Heart left ventricle (tissue), 16 donors: Measurements from ENCODE around the gene MRPL12. TPM values are rescaled to one million over a fixed set of nuclear protein-coding genes. Genes with fewer than 3 reads are reported as not detected.

Experiments
- ATAC-seq, 4 donors: fragments of 200-7000 bp; cut with Tn5 transposase; one replicate each; pipeline ENCODE4 v1.9.1; 2020 to 2022; ENCODE audit warnings: moderate library complexity in 4 of 4, mild to moderate bottlenecking in 3 of 4, moderate number of reproducible peaks in 1 of 4
- DNase-seq, 5 donors: peaks; one replicate each; pipeline ENCODE4 v3.0.0-alpha.2; 2020
- H3K27ac ChIP-seq, 12 donors: fragments of 200-600 bp; sonication (generic) in 4 of 12; one replicate each; pipeline versions ENCODE4 v1.5.0 to v1.8.0; 2016 to 2022; ENCODE audit warnings: mild to moderate bottlenecking in 2 of 12
- H3K27me3 ChIP-seq, 9 donors: fragments of 200-600 bp; sonication (generic) in 2 of 9; one replicate each; pipeline versions ENCODE4 v1.5.1 to v1.8.0; 2016 to 2022; ENCODE audit warnings: mild to moderate bottlenecking in 3 of 9
- H3K36me3 ChIP-seq, 9 donors: fragments of 200-600 bp; sonication (generic) in 2 of 9; one replicate each; pipeline versions ENCODE4 v1.5.0 to v1.8.0; 2018 to 2022; ENCODE audit warnings: mild to moderate bottlenecking in 2 of 9
- H3K4me1 ChIP-seq, 12 donors: fragments of 200-600 bp; sonication (generic) in 4 of 12; one replicate each; pipeline versions ENCODE4 v1.5.0 to v1.8.0; 2016 to 2022; ENCODE audit warnings: mild to moderate bottlenecking in 3 of 12
- H3K4me3 ChIP-seq, 12 donors: fragments of 200-600 bp; sonication (generic) in 4 of 12; one replicate each; pipeline versions ENCODE4 v1.5.0 to v1.8.0; 2017 to 2022; ENCODE audit warnings: mild to moderate bottlenecking in 9 of 12, moderate library complexity in 4 of 12
- H3K9me3 ChIP-seq, 12 donors: fragments of 200-600 bp; sonication (generic) in 4 of 12; one replicate each; pipeline versions ENCODE4 v1.5.0 to v1.8.0; 2016 to 2022; ENCODE audit warnings: mild to moderate bottlenecking in 1 of 12
- CTCF ChIP-seq, 12 donors: fragments of 200-600 bp; sonication (generic) in 4 of 12; IDR thresholded peaks; one replicate each; pipeline versions ENCODE4 v1.5.0 to v1.8.0; 2018 to 2022; ENCODE audit warnings: antibody characterized with exemption in 12 of 12, mild to moderate bottlenecking in 5 of 12
- POLR2A ChIP-seq, 2 donors: fragments of 450-650 bp; IDR thresholded peaks; one replicate each; pipeline ENCODE4 v1.6.1; 2017; ENCODE audit warnings: antibody characterized with exemption in 2 of 2, mild to moderate bottlenecking in 2 of 2, moderate library complexity in 2 of 2
- WGBS, 4 donors: extraction: QIAGEN DNeasy Blood & Tissue Kit in 2 of 4; methylation state at CpG; one replicate each; pipeline versions ENCODE4 v1.1.5 to v1.1.7; 2013 to 2018; 5-methylcytosine and 5-hydroxymethylcytosine counted together
- intact Hi-C, 10 donors: fragments of 100-400 bp; cut with DNase I; formaldehyde crosslinking; loops; one replicate each; pipeline versions ENCODE4 v1.11.1 to v1.14.2; 2022
- polyA plus RNA-seq, 2 donors: library from polyadenylated mRNA; stranded (reverse); fragments of 200-250 nt; gene quantifications; one replicate each; pipeline ENCODE4 v1.2.3, GENCODE V29; 2013
- total RNA-seq, 9 donors: library from RNA; depleted of rRNA in 2 of 9; stranded (reverse); fragments of >200 nt in 2 of 9; fragmentation: NEBNext Ultra II Directional in 3 of 9; extraction: Animal tissue kit (Norgen Biotek cat#: 25700) in 3 of 9; gene quantifications; one replicate each; pipeline versions ENCODE4 v1.1.0 to v1.2.4, GENCODE V29; 2016 to 2023
- donor health status: ischemic (EF 13 %, LVEDD 7.1; RV severe dilation, severe dysfunction).
- donor health status: healthy with polysubstance abuse.
- donor health status: DM: no; HTN: yes; CAD: no.
- donor health status: DM: no; HTN: no; CAD: no.
- donor health status: ischemic (EF 25% LVEDD 6.9; RV normal size, moderate dysfunction).
- donor health status: ischemic (EF 25% LVEDD 5.7; RV mildly dilated, moderate dysfunction).
- donor health status: healthy.
- donor health status: DM: yes; HTN: yes; CAD: no.
- donor health status: ischemic (EF 35%, LVEDD 5.7; RV mildly dilated, moderate dysfunction).
- donor health status: nonischemic (EF 11% LVEDD 7.7; RV severe dilation, severe dysfunction).
- donor health status: DM: yes; HTN: yes; CAD: no.
- donor health status: PGD.
- donor health status: ischemic (EF 29% LVEDD 5.4; RV normal size, mild dysfunction).
- donor health status: nonischemic (EF 23%, LVEDD 6.1; RV moderate dilation, normal function).

The MRPL12 gene
- total and polyA plus RNA-seq, 11 donors: 98.8 to 525 (median 133) TPM

- Histone ChIP-seq H3K27ac (peak within 1 kb of the TSS; percentile 62 to 95 (median 88)), H3K27me3 (no peaks in the 10 kb centered on the region), H3K4me1 (peaks cover 0 to 29% (median 16%) of the 10 kb centered on the region in 12 donors), H3K9me3 (no peaks in the 10 kb centered on the region), H3K4me3 (peak within 1 kb of the TSS; percentile 77 to 100 (median 94)), H3K36me3 (peaks cover 0 to 42% (median 26%) of the 10 kb centered on the region in 9 donors)
- peak; percentile 97 to 100 (median 99) for ATAC-seq
- intact Hi-C loops: loop anchor here in 3 of 10 donors (2.0 kb wide), 2 partner anchors 16 to 30 kb away; partner anchors contain the start of genes NPLOC4 (in 2 of the 3), TSPAN10 (in 2 of the 3) and ARL16 (in 1 of the 3)
- DNase-seq: peak; percentile 97 to 98 (median 98)
- WGBS, 4 donors: 0 to 1% (median 0%) methylated on average over 62 to 96 of the region's 96 CpGs
- TF ChIP-seq POLR2A (IDR thresholded peaks at IDR 0.05) (peak; percentile 64 to 95), CTCF (IDR thresholded peaks at IDR 0.05) (no peak)
Measured at GRCh38 chr17:81666342-81667191, 36.6 kb upstream of the MRPL12 start, which contains the start of the genes CCDC137 and OXLD1. Gene CCDC137 (plus strand): TSS chr17:81666737. CDS start chr17:81666767, 30 bp downstream. Gene OXLD1 (minus strand): TSS chr17:81666605. CDS start chr17:81666577, 28 bp downstream.

- 88 to 89% (median 88%) methylated on average over 18 of the region's 18 CpGs for WGBS, 4 donors
- H3K9me3 ChIP-seq: no peaks in the 10 kb centered on the region
- H3K27ac ChIP-seq: no peak overlapping the region
- peaks cover 0 to 29% (median 16%) of the 10 kb centered on the region in 12 donors for H3K4me1 ChIP-seq
- no peaks in the 10 kb centered on the region for H3K27me3 ChIP-seq
- intact Hi-C loops: loop anchor here in 3 of 10 donors (2.0 kb wide), 2 partner anchors 15 to 31 kb away; partner anchors contain the start of genes NPLOC4 (in 2 of the 3), TSPAN10 (in 2 of the 3) and ARL16 (in 1 of the 3)
- H3K4me3 ChIP-seq: peak overlapping the region in 6 of 12 donors; percentile 77 to 100 (median 90)
- no peak for DNase-seq
- TF ChIP-seq POLR2A (IDR thresholded peaks at IDR 0.05) (no peak), CTCF (IDR thresholded peaks at IDR 0.05) (no peak)
- H3K36me3 ChIP-seq: peaks cover 0 to 54% (median 37%) of the 10 kb centered on the region in 9 donors
- no peak for ATAC-seq
Measured at GRCh38 chr17:81667754-81668153, 35.4 kb upstream of the MRPL12 start.

- no peaks in the 10 kb centered on the region for H3K27me3 ChIP-seq
- no peak for TF ChIP-seq POLR2A (IDR thresholded peaks at IDR 0.05)
- no peak for TF ChIP-seq CTCF (IDR thresholded peaks at IDR 0.05)
- H3K4me1 ChIP-seq: peaks cover 0 to 11% (median 3%) of the 10 kb centered on the region in 12 donors
- no peaks in the 10 kb centered on the region for H3K9me3 ChIP-seq
- no peak overlapping the region for H3K27ac ChIP-seq
- 81 to 86% (median 83%) methylated on average over 12 to 18 of the region's 18 CpGs for WGBS, 4 donors
- intact Hi-C loops: no loop called here
- no peak for DNase-seq
- ATAC-seq: no peak
- no peak overlapping the region for H3K4me3 ChIP-seq
- H3K36me3 ChIP-seq: peaks cover 0 to 65% (median 50%) of the 10 kb centered on the region in 9 donors
Measured at GRCh38 chr17:81672504-81672903, 30.7 kb upstream of the MRPL12 start.

DNA sequence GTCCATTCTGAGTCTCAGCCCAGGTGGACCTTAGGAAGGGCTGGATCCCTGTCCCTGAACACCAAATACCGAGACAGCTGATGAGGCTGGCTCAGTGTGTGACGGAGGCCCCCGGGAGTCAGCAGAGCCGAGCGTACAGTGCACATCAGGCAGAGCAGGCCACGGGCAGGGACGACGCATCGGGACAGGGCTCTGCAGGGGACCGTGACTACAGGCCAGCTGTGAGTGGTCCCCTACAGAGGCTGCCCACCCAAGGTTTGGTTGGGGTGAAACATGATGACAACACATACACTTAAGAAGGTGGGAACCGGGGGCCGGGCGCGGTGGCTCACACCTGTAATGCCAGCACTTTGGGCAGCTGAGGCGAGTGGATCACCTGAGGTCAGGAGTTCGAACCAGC lies 30.2 kb upstream of the MRPL12 start:
- DNase-seq (no peak), ATAC-seq (no peak)
- TF ChIP-seq POLR2A (IDR thresholded peaks at IDR 0.05): no peak
- TF ChIP-seq CTCF (IDR thresholded peaks at IDR 0.05): no peak
- H3K27ac ChIP-seq: no peak overlapping the region
- peaks cover 0 to 7% (median 0%) of the 10 kb centered on the region in 12 donors for H3K4me1 ChIP-seq
- H3K27me3 ChIP-seq: no peaks in the 10 kb centered on the region
- no peaks in the 10 kb centered on the region for H3K9me3 ChIP-seq
- H3K4me3 ChIP-seq: no peak overlapping the region
- peaks cover 0 to 65% (median 50%) of the 10 kb centered on the region in 9 donors for H3K36me3 ChIP-seq
- WGBS, 4 donors: 89 to 93% (median 92%) methylated on average over 15 to 16 of the region's 16 CpGs
- intact Hi-C loops: no loop called here
